Measurements from ENCODE around the gene ACRV1. TPM values are rescaled to one million over a fixed set of nuclear protein-coding genes. Genes with fewer than 3 reads are reported as not detected.

Gene ACRV1
- total RNA-seq, 2 donors from 2014 or later: 10.8 TPM; not detected in 1

DNA sequence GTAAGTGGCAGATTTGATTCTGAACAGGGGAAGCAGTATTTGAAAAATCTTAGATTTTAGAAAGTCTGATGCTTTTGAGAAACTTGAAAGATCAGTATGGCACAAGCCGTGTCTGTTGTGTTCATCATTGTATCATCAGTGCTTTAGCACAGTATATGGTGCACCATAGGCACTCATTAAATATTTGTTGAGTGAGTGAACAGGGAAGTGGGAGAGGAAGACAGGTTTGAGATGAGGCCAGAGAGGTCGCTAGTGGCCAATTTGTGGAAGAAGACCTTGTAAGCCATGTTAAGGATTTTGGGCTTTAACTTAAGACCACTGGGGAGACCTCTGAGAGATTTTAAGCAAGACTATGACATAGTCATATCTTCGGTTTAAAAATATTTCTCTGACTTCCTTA lies 42.8 kb downstream of the ACRV1 start:
- H3K4me1 ChIP-seq (replicated peaks): no peaks in the 10 kb centered on the region
- no peak overlapping the region for H3K4me3 ChIP-seq
- H3K9me3 ChIP-seq: no peaks in the 10 kb centered on the region
- TF ChIP-seq POLR2A (IDR thresholded peaks at IDR 0.05) (no peak), POLR2AphosphoS5 (IDR thresholded peaks at IDR 0.05) (no peak)
- TF ChIP-seq, protein P1, sequence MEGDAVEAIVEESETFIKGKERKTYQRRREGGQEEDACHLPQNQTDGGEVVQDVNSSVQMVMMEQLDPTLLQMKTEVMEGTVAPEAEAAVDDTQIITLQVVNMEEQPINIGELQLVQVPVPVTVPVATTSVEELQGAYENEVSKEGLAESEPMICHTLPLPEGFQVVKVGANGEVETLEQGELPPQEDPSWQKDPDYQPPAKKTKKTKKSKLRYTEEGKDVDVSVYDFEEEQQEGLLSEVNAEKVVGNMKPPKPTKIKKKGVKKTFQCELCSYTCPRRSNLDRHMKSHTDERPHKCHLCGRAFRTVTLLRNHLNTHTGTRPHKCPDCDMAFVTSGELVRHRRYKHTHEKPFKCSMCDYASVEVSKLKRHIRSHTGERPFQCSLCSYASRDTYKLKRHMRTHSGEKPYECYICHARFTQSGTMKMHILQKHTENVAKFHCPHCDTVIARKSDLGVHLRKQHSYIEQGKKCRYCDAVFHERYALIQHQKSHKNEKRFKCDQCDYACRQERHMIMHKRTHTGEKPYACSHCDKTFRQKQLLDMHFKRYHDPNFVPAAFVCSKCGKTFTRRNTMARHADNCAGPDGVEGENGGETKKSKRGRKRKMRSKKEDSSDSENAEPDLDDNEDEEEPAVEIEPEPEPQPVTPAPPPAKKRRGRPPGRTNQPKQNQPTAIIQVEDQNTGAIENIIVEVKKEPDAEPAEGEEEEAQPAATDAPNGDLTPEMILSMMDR (IDR thresholded peaks at IDR 0.05): no peak
- intact Hi-C loops (cut with DNase I): no loop called here
- DNase-seq (ENCODE audit: low spot score): no peak
- WGBS: 87% methylated on average over 3 of the region's 3 CpGs
- H3K27ac ChIP-seq: no peak overlapping the region
- H3K27me3 ChIP-seq (replicated peaks; ENCODE audit: insufficient read depth): no peaks in the 10 kb centered on the region
- no peaks in the 10 kb centered on the region for H3K36me3 ChIP-seq

DNA sequence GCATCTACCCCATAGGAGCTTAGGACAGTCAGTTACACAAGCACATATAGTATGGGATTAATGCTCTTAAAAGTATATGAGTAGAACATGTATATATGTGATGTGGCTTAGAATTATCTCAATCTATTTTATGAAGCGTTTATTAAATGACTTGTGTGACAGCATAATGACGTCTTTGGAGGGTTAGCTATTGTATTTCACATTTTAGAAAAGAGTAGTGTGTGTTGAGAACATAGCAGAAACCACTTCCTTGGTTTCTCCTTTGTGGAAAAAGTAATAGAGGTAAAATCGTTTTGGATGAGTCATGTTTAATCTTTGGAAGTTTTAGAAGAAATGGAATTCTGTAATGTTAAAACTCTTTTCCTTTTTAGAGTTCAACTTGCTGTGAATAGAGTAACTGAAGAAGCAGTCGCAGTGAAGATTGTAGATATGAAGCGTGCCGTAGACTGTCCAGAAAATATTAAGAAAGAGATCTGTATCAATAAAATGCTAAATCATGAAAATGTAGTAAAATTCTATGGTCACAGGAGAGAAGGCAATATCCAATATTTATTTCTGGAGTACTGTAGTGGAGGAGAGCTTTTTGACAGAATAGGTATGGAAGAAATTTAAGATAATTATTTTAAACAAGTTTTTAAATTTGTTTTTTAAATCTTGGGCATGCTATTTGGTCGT lies 53.3 kb downstream of the ACRV1 start:
- Histone ChIP-seq H3K36me3 (no peaks in the 10 kb centered on the region), H3K4me3 (no peak overlapping the region), H3K4me1 (replicated peaks) (no peaks in the 10 kb centered on the region), H3K9me3 (no peaks in the 10 kb centered on the region), H3K27me3 (replicated peaks; ENCODE audit: insufficient read depth) (no peaks in the 10 kb centered on the region), H3K27ac (no peak overlapping the region)
- intact Hi-C loops (cut with DNase I): loop anchor here (2.0 kb wide), 1 partner anchor 247 kb away; no protein-coding TSS in a partner anchor
- no peak for DNase-seq (ENCODE audit: low spot score)
- no peak for TF ChIP-seq POLR2AphosphoS5 (IDR thresholded peaks at IDR 0.05)
- TF ChIP-seq POLR2A (IDR thresholded peaks at IDR 0.05): no peak
- TF ChIP-seq, protein P1 (IDR thresholded peaks at IDR 0.05): no peak
- WGBS: 61% methylated on average over 7 of the region's 7 CpGs

DNA sequence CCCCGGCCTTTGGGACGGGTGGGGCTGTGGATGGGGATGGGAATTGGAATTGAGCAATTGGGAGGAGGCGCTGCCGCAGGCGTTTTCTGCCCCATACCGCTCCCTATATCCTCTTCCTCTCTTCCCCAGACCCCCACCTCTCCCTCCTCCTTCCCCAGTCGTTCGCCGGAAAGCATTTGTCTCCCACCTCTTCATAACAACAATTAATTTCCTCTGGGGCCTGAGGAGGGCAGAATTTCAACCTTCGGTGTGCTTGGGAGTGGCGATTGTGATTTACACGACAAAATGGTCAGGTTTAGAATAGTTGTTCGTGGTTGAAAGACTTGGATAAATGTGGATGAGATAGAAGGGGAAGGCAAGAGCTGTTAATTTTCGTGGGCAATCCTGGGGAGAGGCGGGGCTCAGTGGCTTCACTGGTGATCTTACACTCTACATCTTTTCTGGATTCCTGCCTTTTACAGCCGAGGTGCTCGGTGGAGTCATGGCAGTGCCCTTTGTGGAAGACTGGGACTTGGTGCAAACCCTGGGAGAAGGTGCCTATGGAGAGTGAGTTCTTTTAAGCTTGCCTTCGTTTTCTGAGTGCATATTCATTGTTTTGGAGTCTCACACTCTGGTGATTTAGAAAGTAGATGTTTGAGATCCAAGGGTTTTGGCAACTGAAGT lies 54.2 kb downstream of the ACRV1 start:
- WGBS: under 1% methylated on average over 18 of the region's 18 CpGs
- intact Hi-C loops (cut with DNase I): loop anchor here (2.0 kb wide), 1 partner anchor 248 kb away; no protein-coding TSS in a partner anchor
- Histone ChIP-seq H3K36me3 (no peaks in the 10 kb centered on the region), H3K4me1 (replicated peaks) (no peaks in the 10 kb centered on the region), H3K4me3 (peak overlapping the region; percentile 63 to 66), H3K9me3 (no peaks in the 10 kb centered on the region), H3K27ac (peak overlapping the region; percentile 94), H3K27me3 (replicated peaks; ENCODE audit: insufficient read depth) (no peaks in the 10 kb centered on the region)
- TF ChIP-seq, protein P1 (IDR thresholded peaks at IDR 0.05): no peak
- TF ChIP-seq POLR2AphosphoS5 (IDR thresholded peaks at IDR 0.05) (no peak), POLR2A (IDR thresholded peaks at IDR 0.05) (no peak)
- DNase-seq (ENCODE audit: low spot score): no peak

DNA sequence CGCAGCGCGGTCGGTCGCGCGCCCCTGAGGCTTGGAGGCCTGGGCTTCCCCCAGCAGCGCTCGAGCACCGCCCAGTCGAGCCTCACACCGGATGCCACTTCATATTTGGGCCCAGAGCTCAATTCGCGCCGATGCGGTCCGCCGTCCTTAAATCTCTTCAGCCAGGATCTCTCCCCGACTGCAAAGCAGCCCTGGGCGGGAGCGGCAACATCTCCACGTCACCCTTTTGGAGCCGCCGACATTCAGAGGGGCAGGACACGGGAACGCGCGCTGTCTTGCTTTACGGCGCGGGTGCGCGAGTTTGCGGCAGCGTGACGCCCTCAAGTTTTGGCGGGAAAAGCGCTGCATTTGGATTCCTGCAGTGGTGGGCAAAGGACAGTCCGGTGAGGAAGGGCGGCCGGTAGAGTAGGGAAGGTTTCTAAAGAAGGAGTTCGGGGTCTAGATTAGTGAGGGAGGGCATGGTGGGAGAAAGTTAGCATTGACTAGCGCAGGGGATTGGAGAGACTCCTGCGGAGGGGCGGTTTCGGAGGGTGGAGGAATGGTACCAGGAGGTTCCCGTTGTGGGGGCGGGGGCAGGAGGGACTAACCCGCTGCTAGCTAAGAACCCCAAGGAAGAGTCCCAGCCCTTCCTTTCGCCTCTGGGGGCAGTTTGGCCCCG lies 54.9 kb downstream of the ACRV1 start:
- Histone ChIP-seq H3K4me3 (peak overlapping the region; percentile 63 to 66), H3K4me1 (replicated peaks) (no peaks in the 10 kb centered on the region), H3K9me3 (no peaks in the 10 kb centered on the region), H3K36me3 (no peaks in the 10 kb centered on the region), H3K27me3 (replicated peaks; ENCODE audit: insufficient read depth) (no peaks in the 10 kb centered on the region), H3K27ac (peak overlapping the region; percentile 94)
- TF ChIP-seq POLR2A (IDR thresholded peaks at IDR 0.05): peak; percentile 76
- TF ChIP-seq, protein P1 (IDR thresholded peaks at IDR 0.05): peak in 1 of 4 experiments; percentile 15
- TF ChIP-seq POLR2AphosphoS5 (IDR thresholded peaks at IDR 0.05): peak; percentile 92
- intact Hi-C loops (cut with DNase I): loop anchor here (1.0 to 2.0 kb wide), 2 partner anchors 33 to 249 kb away; partner anchors contain the start of gene STT3A
- DNase-seq (ENCODE audit: low spot score): peak; percentile 82
- WGBS: under 1% methylated on average over 51 of the region's 51 CpGs

Data from prostate gland (tissue), 2 donors.